ENCODE data around the gene ACSL6.

ACSL6 gene

GRCh38 chr5:132049093-132049492 is 37.6 kb upstream of the ACSL6 start:
- DNase-seq (ENCODE audit: low spot score), result no peak

DNA sequence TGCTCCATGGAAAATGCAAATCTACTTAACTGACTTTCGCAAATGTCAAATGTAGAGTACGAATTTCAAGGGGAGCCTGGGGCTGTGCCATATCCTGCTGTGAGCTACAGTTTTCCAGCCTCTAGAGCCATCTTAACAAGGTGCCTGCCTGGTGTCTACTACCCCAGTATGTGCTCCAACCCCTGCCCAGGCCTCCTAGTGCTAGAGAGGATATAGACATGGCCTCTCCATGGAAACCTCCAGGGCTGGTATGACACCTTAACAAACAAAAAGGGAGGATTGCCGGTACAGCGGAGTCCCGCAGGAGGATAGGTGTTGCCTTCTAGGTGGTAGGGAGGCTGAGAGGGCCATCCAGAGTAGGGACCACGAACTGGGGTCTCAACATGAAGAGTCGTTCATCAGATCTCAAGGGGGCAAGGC is 35.4 kb upstream of the ACSL6 start:
- peak; percentile 4 for DNase-seq (ENCODE audit: low spot score)

GRCh38 chr5:132044207-132044606 is 32.7 kb upstream of the ACSL6 start:
- no peak for DNase-seq (ENCODE audit: low spot score)

DNA sequence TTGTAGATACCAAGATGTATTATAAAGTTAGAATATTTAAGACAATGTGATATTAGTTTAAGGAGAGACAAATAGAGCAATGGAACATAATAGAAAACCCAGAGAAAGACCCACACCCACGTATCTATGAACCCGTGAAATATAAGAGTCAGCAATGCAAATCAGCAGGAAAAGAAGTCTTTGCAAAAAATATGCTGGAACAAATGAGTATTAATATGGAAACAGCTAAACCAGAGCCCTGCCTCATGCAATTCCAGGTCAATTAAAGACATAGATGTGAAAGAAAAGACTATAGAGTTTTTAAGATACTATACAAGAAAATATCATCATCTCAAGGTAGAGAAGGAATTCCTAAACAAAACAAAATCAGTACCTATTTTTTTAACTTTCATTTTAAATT is 25.9 kb upstream of the ACSL6 start:
- no peak for DNase-seq (ENCODE audit: low spot score)

DNA sequence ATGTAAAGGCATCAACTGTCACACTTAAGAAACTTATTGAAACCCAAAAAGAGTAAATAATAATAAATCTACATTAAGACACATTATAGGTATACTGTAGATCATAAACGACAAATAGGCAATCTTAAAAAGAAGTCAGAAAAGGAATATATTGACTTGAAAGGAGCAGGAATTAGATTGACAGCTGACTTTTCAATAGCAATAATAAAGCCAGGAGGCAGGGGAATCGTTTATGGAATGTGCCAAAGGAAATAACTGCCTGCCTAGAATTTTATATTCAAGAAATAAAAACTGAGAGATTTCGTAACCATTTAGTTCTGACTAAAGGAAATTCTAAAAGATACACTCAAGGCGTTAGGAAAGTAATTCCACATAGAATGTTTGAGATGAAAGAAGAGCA is 21.7 kb upstream of the ACSL6 start:
- no peak for DNase-seq (ENCODE audit: low spot score)

DNA sequence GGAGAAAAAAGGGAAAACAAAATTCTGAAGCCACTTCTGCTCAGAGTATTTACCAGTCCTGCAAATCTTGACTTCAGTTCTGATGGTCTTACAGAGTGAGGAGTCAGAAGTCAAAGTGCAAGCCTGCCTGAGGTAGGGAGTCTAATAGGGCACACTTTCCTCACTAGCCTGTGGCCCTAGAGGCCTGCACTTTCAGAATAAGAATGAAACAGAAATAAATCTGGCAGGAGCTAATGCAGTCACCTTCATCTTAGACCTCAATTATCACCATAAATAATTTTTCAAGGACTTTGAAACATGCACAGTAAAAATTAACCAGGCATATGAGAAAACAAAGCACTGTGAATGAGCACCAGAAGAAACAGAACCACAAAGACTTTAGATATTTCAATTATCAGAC is 20.7 kb upstream of the ACSL6 start:
- no peak for DNase-seq (ENCODE audit: low spot score)

GRCh38 chr5:132030610-132031009 is 19.2 kb upstream of the ACSL6 start:
- no peak for DNase-seq (ENCODE audit: low spot score)

DNA sequence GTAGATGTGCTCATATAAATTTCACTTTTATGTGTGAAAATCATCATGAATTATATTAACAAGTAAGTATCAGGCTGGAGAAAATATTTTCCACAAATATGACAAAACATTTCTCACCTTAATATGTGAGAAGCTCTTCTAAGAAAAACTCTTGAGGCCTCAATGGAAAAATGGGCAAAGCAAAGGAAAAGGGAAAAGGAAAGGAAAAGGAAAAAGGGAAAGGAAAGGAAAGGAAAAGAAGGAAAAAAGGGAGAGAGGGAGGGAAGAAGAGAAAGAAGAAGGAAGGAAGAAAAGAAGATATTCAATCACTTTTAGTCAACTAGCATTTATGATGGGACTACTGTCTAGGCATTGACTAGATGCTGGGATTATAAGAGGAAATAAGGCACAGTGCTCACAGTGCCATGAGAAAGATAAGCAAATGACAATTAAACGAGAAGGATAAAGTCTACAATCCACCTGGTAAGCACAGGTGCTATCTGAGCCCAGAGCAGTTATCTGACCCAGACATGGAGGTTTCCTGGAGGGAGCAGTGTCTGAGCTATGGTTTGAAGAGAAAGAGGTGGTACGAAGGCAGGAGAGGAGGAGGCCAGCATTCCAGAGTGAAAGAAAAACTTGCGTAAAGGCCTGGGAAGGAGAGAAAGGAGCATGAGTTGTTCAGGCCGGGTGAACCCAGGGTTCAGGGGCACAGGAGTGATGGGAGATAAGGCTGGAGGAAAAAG is 18.3 kb upstream of the ACSL6 start:
- DNase-seq (ENCODE audit: low spot score), result no peak

- peak; percentile 3 for DNase-seq (ENCODE audit: low spot score)
These were observed 15.6 kb upstream of the ACSL6 start for GRCh38 chr5:132027027-132027426.

- no peak for DNase-seq (ENCODE audit: low spot score)
These were observed 15.1 kb upstream of the ACSL6 start for GRCh38 chr5:132026516-132027008.

DNA sequence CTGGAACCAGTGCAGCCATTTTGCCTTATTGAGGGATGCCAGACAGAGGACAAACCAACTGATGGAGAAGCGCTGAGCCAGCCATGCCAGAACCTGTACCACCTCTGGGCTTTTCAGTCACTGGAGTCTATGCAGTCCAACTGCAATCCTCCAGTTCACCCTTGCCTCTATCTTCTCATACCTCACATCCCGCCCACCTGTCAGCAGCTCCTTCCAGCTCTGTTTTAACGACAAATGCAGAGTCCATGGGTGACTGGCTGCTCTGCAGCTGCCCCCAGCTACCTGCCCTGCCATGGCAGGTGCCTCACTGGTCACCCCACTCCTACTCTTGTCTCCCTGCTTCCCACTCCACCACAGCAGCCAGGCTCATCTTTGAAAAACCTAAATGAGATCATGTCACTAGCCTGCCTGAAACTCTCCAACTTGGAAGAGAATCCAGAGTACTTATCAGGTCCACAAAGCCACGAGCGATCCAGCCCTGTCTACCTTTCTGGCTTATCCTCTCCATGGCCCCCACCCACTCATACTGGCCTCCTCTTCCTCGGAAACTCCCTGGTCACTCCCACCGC is 14.0 kb upstream of the ACSL6 start:
- DNase-seq (ENCODE audit: low spot score), result peak; percentile 3

- DNase-seq (ENCODE audit: low spot score), result no peak
These were observed 13.4 kb upstream of the ACSL6 start for GRCh38 chr5:132024789-132025402.

GRCh38 chr5:132024117-132024435 is 12.6 kb upstream of the ACSL6 start:
- no peak for DNase-seq (ENCODE audit: low spot score)

DNA sequence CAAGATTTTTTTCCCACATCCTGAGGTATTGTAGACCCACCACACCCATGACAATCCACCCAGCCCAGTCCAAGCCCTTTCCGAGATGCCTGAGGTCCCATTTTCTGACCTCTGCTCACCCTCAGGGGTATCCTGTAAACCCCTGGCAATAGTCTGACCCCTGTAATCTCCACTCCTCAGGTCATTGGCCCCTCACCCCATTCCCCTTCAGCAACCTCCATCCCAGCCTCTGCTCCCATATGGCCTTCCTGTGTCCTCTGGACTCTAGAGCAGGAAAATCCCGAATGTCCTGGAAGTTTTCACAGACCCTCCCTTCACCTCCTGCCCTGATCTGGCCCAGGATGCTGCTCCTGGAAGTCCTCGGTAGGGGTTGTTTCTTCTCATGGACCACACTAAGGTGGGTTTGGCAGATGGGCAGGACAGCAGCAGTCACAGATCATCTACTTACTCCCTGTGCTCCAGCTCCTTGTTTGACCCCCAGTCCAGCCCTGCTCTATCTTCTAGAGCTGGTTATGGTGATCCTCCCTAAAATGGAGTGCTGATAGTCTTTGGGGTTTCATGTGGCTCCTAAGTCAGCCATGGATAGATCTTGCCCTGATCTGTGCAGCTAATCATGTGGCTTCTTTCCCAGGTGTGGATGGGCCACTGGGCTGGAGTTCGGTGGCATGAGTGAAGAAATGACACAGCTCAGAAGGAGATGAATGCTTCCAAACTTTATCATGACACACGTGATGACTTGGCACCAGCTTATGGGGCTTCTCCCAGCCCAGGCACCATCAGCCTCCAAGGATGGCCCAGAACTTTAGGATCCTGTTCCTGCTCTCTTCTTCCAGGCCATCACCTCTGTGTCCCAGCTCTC is 12.0 kb upstream of the ACSL6 start:
- DNase-seq (ENCODE audit: low spot score), result peak; percentile 10

GRCh38 chr5:132022737-132023136 is 11.3 kb upstream of the ACSL6 start:
- DNase-seq (ENCODE audit: low spot score), result peak; percentile 11

GRCh38 chr5:132021654-132022053 is 10.2 kb upstream of the ACSL6 start:
- no peak for DNase-seq (ENCODE audit: low spot score)

GRCh38 chr5:132020568-132021339 is 9.3 kb upstream of the ACSL6 start:
- DNase-seq (ENCODE audit: low spot score), result peak; percentile 4

GRCh38 chr5:132019857-132020555 is 8.5 kb upstream of the ACSL6 start:
- DNase-seq (ENCODE audit: low spot score), result peak; percentile 5

DNA sequence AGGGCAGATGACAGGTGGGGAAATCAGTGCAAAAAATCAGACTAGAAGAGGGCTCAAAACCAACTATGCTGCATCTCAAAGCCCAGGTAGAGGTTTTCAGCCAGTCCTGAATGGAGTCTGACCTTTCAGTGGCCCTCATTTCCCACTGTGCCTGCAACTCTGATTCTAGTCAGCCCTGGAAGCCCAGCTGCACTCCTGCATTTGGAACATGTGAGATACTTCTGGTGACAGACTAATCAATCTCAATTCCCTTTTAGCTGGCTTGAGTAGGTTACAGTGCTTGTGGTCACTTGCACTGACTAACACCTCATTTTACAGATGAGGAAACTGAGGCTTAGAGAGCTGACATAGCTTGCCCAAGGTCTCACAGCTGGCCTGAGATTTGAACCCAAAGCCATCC is 7.9 kb upstream of the ACSL6 start:
- DNase-seq (ENCODE audit: low spot score), result peak; percentile 8

DNA sequence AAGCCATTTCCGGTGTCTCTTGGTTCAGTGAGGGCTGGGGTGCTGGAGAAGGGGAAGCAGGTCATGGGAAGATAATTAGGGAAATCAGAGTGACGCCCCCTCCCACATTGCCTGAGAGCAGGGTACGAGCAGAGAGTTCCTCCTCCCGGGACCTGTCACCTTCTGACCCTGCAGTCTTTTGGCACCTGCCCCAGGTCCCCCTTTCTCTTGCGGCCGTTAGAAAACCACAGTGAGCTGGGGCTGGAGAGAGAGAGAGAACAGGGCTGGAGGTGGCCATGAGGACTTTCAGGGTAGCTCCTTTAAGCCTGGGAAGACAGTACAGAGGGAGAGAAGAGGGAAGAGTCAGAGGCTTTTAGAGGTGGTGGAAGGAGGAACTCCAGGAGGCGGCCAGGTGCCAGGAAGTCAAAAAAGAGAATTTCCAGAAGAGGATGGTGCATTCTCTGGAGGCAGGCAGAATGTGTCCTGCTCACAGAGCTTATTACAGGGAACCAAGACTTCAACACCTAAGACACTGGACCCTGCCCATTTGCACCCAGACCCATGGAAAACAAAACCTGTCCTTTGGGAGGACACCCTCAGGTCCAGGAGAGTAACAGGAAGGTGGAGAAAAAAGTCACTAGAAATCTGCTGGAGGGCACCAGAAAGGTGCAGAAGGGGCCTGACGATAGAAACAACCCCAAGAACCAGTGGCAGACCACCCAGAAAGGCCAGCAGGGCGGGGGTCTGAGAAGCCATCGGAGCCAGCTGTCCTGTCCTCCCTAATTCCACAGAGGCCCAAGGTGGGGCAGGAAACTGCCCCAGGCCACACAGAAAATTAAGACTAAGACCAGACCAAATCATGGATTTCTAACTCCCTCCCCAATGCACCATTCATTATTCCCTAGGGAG is 6.5 kb upstream of the ACSL6 start:
- peak; percentile 4 for DNase-seq (ENCODE audit: low spot score)
